Measurements from ENCODE around the gene TNNT1.
"Not testable (repeated sequence)": the region's sequence is repeated elsewhere in the genome, so short reads cannot be mapped to it uniquely, and the experiment has no call there.

TNNT1 gene

GRCh38 chr19:55158848-55159749 lies 10.1 kb upstream of the TNNT1 start:
- no peak for TF ChIP-seq CTCF (conservative IDR thresholded peaks at IDR 0.05; ENCODE audit: low read length)
- no peak for DNase-seq (ENCODE audit: low read depth)
- no peak overlapping the region for H3K4me3 ChIP-seq (ENCODE audit: low read length)

GRCh38 chr19:55158423-55158822 lies 9.4 kb upstream of the TNNT1 start:
- no peak for TF ChIP-seq CTCF (conservative IDR thresholded peaks at IDR 0.05; ENCODE audit: low read length)
- H3K4me3 ChIP-seq (ENCODE audit: low read length) = no peak overlapping the region
- no peak for DNase-seq (ENCODE audit: low read depth)

GRCh38 chr19:55157064-55157908 lies 8.3 kb upstream of the TNNT1 start, which contains the start of gene TNNI3:
Gene TNNI3 (minus strand): TSS chr19:55157732. CDS start chr19:55157589, 143 bp downstream.
- DNase-seq (ENCODE audit: low read depth) = no peak
- no peak within 1 kb of the TSS for H3K4me3 ChIP-seq (ENCODE audit: low read length)
- TF ChIP-seq CTCF (conservative IDR thresholded peaks at IDR 0.05; ENCODE audit: low read length) = no peak

GRCh38 chr19:55156202-55157063 lies 7.4 kb upstream of the TNNT1 start:
- DNase-seq (ENCODE audit: low read depth) = no peak
- H3K4me3 ChIP-seq (ENCODE audit: low read length) = no peak overlapping the region
- no peak for TF ChIP-seq CTCF (conservative IDR thresholded peaks at IDR 0.05; ENCODE audit: low read length)

GRCh38 chr19:55155784-55156183 lies 6.8 kb upstream of the TNNT1 start:
- DNase-seq (ENCODE audit: low read depth); H3K4me3 ChIP-seq (ENCODE audit: low read length): not testable (repeated sequence)

GRCh38 chr19:55153652-55154264 lies 4.8 kb upstream of the TNNT1 start:
- DNase-seq (ENCODE audit: low read depth) = no peak
- H3K4me3 ChIP-seq (ENCODE audit: low read length) = no peak overlapping the region
- TF ChIP-seq CTCF (conservative IDR thresholded peaks at IDR 0.05; ENCODE audit: low read length) = no peak
